Epithelial cell of esophagus (primary cell): Measurements from ENCODE around the gene PTPRK.

Experiments
- DNase-seq: peaks from one replicate; pipeline ENCODE4 v3.0.0; 2010; ENCODE audit warnings: low read depth
- H3K4me3 ChIP-seq: 2 replicates; pipeline ENCODE4 v1.5.1; 2011; ENCODE audit warnings: mild to moderate bottlenecking, low read length, control low read depth
- TF ChIP-seq, protein P1 (sequence below): IDR thresholded peaks from 2 replicates; pipeline ENCODE4 v1.5.1; 2011; ENCODE audit warnings: low read depth, mild to moderate bottlenecking, low read length, control low read depth, inconsistent platforms; ENCODE audit not compliant: insufficient read depth; ENCODE audit errors: missing control alignments

PTPRK gene

DNA sequence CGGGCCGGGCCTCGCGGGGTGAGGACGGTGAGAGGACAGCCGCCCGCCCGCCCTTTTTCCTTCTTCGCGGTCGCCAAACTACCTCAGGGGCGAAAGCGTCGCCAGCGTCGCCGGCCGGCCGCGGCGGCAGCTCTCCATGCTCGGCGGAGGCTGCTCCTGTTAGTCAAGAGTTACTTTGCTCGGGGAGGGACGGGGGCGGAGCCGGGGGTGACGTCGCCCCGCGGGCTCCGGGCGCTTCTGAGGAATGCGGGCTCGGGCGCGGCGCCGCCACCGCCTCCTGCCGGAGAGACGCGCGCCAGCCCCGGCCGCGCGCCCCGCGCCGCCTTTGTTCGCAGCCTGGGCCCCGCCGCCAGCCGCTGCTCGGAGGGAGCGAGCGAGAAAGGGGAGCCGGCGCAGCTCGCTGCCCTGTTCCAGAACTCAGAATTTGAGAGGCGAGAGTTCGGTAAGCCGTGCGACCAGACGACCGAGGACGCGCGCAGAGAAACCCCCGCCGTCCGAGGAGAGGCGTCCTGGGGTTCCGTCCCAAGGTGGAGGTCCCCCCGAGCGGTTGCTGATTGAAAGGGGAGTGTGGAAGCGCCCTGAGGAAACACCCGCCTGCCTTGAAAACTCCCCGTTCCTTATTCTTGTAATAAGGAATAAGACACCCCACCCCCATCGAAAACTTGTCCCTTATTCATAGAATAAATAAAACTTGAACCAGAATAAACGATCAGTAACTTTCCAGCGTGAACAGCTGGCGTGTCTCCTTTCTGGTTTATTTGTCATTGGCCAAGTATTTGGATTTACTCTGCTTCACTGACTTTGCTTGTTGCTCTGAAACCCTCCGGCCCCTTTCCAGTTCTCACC, at the start of gene PTPRK:
Gene PTPRK, minus strand, starts transcription at position 164 of the 846 bp plus-strand sequence. CDS start 241 bp downstream, outside the sequence.
- TF ChIP-seq, protein P1, sequence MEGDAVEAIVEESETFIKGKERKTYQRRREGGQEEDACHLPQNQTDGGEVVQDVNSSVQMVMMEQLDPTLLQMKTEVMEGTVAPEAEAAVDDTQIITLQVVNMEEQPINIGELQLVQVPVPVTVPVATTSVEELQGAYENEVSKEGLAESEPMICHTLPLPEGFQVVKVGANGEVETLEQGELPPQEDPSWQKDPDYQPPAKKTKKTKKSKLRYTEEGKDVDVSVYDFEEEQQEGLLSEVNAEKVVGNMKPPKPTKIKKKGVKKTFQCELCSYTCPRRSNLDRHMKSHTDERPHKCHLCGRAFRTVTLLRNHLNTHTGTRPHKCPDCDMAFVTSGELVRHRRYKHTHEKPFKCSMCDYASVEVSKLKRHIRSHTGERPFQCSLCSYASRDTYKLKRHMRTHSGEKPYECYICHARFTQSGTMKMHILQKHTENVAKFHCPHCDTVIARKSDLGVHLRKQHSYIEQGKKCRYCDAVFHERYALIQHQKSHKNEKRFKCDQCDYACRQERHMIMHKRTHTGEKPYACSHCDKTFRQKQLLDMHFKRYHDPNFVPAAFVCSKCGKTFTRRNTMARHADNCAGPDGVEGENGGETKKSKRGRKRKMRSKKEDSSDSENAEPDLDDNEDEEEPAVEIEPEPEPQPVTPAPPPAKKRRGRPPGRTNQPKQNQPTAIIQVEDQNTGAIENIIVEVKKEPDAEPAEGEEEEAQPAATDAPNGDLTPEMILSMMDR: no peak
- DNase-seq: peak; percentile 96
- H3K4me3 ChIP-seq: peak within 1 kb of the TSS; percentile 92

DNA sequence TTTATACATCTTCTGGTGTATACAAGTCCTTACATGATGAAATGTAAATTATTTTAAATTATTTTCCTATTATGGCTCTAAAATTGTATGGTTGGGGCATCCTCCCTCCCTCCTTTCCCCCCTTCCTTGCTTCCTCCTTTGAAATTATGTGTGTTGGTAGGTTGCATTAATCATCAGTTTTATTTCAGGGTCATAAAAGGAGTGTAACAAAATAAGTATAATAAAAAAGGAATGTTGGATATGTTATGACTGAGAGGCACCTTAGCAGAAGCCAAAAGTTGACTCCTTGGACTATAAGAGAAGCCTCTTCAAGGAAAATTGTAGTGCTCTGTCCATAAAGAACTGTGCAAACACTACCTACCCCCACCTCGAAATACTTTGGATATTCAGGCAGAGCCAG, 46.6 kb upstream of the PTPRK start:
- no peak overlapping the region for H3K4me3 ChIP-seq
- DNase-seq: peak; percentile 54
- TF ChIP-seq, protein P1: no peak

DNA sequence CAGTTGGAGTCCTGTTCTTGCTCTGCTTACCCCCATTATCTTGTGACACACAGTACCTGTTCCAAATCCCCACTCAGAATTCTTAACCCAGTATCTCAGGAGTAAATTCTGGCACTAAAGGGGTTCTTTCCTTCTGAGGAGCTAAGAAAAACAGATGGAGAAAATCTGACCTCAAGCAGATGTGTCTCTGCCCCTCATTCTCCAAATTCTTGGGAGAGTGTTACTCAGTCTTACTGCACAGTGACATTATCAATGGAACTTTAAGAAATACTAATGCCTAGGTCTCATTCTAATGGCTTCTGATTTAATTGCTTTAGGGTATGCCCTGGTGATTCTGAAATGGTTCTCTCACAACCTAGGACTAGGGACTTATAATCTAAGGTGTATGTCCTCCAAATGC, 40.6 kb upstream of the PTPRK start:
- TF ChIP-seq, protein P1: no peak
- no peak for DNase-seq
- H3K4me3 ChIP-seq: no peak overlapping the region

DNA sequence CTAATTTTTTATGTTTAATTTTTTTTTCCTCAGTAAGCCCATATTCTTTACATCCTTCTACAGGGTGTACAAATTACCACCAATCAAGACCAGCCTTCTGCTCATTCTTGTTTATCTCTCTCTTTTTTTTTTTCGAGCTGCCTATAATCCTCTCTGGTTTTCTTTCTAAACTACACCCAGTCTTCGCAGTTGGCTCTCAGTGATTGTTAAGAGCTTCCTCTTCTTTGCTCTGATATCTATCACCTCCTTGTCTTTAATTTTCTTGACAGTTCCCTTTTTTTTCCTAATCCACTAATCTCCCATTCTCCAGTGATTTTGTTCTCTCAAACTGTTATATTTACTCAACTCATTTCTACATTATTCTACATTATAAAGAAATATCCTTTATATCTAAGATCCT, 38.5 kb upstream of the PTPRK start:
- TF ChIP-seq, protein P1: no peak
- no peak for DNase-seq
- no peak overlapping the region for H3K4me3 ChIP-seq

DNA sequence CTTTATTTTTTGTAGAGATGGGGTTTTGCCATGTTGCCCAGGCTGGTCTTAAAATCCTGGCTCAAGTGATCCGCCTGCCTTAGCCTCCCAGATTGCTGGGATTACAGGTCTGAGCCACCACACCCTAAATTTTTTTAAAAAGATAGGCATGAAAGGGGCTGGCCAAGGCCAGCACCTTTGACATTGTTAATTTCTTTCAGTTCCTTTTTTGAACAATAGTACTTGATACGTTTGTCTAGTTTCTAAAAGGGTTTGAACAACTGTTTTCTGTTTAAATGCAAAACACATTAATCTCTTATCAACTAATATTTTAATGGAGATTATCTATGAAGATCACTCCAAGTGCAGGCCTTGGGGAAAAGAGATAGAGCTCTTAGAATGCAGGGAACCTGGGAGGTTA, 37.6 kb upstream of the PTPRK start:
- TF ChIP-seq, protein P1: no peak

DNA sequence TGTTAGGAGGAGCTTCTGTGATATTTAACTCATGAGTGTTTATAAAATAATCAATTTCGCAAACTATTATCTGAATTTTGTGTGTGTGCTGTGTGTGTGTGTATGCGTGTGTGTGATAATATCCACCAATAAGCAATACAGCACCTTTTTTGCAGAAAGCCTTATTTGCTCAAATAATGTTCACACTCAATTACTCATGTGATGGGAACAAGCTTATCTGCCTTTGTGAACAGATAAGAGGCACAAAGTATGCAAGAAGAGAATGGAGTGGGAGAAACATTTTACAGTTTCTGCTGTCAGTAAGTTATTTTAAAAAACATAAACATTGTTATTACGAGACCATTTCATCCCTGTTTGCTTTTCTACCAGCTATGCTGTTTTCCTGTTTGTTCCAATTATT, 36.7 kb upstream of the PTPRK start:
- DNase-seq: no peak
- TF ChIP-seq, protein P1: no peak
- H3K4me3 ChIP-seq: no peak overlapping the region

More for the DNA sequence above, 37.6 kb upstream of the PTPRK start:
- no peak for DNase-seq
- no peak overlapping the region for H3K4me3 ChIP-seq

DNA sequence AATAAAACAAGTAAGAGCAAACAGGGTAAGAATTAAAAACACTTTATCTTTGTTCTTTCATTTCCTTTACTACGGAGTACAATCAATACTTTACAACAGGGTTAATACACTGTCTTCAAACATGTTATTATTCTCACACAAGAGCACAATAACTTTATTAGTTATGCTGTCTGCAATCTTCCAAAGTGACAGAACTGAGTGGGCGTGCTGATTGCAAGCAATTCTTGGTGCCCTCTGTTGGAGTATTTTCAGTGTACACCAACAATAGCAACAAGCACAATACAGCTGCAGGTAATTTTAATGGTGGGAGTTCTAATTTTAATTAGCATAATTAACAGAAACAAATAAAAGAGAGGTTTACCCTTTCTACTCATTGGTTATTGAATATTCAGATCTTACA, 33.9 kb upstream of the PTPRK start:
- H3K4me3 ChIP-seq: no peak overlapping the region
- DNase-seq: peak; percentile 52
- TF ChIP-seq, protein P1: peak; percentile 49
